ENCODE data around the gene ITPA. TPM values are rescaled to one million over a fixed set of nuclear protein-coding genes. Genes with fewer than 3 reads are reported as not detected.
A peak's percentile ranks its signal among the peaks of the same experiment; 100 is the strongest.

Gene ITPA
- total RNA-seq, 1 experiment from 2014 or later: 104 TPM

- TF ChIP-seq FOXP1 (CRISPR knock-in tag; IDR thresholded peaks at IDR 0.05; ENCODE audit: borderline replicate concordance): 0 out of 2 replicates have a peak, but pooled peaks have one; percentile 9
- TF ChIP-seq GABPB1 (CRISPR knock-in tag; IDR thresholded peaks at IDR 0.05): 0 out of 2 replicates have a peak, but pooled peaks have one; percentile 11
- TF ChIP-seq FOXJ3 (CRISPR knock-in tag; IDR thresholded peaks at IDR 0.05; ENCODE audit: borderline replicate concordance): no peak
- no peaks in the 10 kb centered on the region for H3K9me3 Mint-ChIP-seq
- peak overlapping the region; percentile 95 for H3K27ac Mint-ChIP-seq
- ATAC-seq: peak; percentile 8
- no peak for DNase-seq (ENCODE audit: low spot score)
- H3K4me3 Mint-ChIP-seq: peak overlapping the region; percentile 94
- H3K36me3 Mint-ChIP-seq: peaks cover 30% of the 10 kb centered on the region
- no peaks in the 10 kb centered on the region for H3K27me3 Mint-ChIP-seq (ENCODE audit: low read depth)
- ChIA-PET CTCF (interaction anchor here (0.7 to 2.0 kb wide), 5 partner anchors 15 to 172 kb away, joined by 3 to 8 read pairs (median 5); partner anchors contain the start of gene SLC4A11), POLR2A (no interaction called here)
- H3K4me1 Mint-ChIP-seq: peaks cover 9% of the 10 kb centered on the region
Measured at GRCh38 chr20:3203315-3204123, 5.8 kb upstream of the ITPA start.

- Mint-ChIP-seq H3K9me3 (no peaks in the 10 kb centered on the region), H3K36me3 (peaks cover 23% of the 10 kb centered on the region), H3K4me1 (peaks cover 10% of the 10 kb centered on the region), H3K4me3 (peak within 1 kb of the TSS; percentile 94), H3K27ac (peak within 1 kb of the TSS; percentile 95), H3K27me3 (ENCODE audit: low read depth) (no peaks in the 10 kb centered on the region)
- ATAC-seq: peak; percentile 83
- ChIA-PET CTCF (interaction anchor here (0.7 to 2.0 kb wide), 5 partner anchors 15 to 171 kb away, joined by 3 to 8 read pairs (median 5); partner anchors contain the start of gene SLC4A11), POLR2A (no interaction called here)
- DNase-seq (ENCODE audit: low spot score): peak; percentile 90
- TF ChIP-seq USF2 (CRISPR knock-in tag; IDR thresholded peaks at IDR 0.05): no peak
- TF ChIP-seq MAX (CRISPR knock-in tag; IDR thresholded peaks at IDR 0.05): peak; percentile 84
- TF ChIP-seq SMAD4 (CRISPR knock-in tag; IDR thresholded peaks at IDR 0.05): no peak
- peak; percentile 69 for TF ChIP-seq GABPB1 (CRISPR knock-in tag; IDR thresholded peaks at IDR 0.05)
- no peak for TF ChIP-seq ELF4 (CRISPR knock-in tag; IDR thresholded peaks at IDR 0.05; ENCODE audit: low read depth)
- TF ChIP-seq SP1 (CRISPR knock-in tag; conservative IDR thresholded peaks at IDR 0.05): peak; percentile 77
- TF ChIP-seq HMGXB4 (CRISPR knock-in tag; IDR thresholded peaks at IDR 0.05): peak; percentile 58; the same call in 1 of the 2 replicates
- peak; percentile 51; the same call in 1 of the 2 replicates for TF ChIP-seq PRDM15 (CRISPR knock-in tag; IDR thresholded peaks at IDR 0.05)
- peak; percentile 74 for TF ChIP-seq E2F5 (CRISPR knock-in tag; IDR thresholded peaks at IDR 0.05)
- 0 out of 2 replicates have a peak, but pooled peaks have one; percentile 70 for TF ChIP-seq CBFB (CRISPR knock-in tag; IDR thresholded peaks at IDR 0.05; ENCODE audit: low read depth)
- TF ChIP-seq FOXK1 (CRISPR knock-in tag; IDR thresholded peaks at IDR 0.05): 0 out of 2 replicates have a peak, but pooled peaks have one; percentile 27
- no peak for TF ChIP-seq ERG (CRISPR knock-in tag; IDR thresholded peaks at IDR 0.05)
- TF ChIP-seq PREB (CRISPR knock-in tag; IDR thresholded peaks at IDR 0.05; ENCODE audit: borderline replicate concordance): 0 out of 2 replicates have a peak, but pooled peaks have one; percentile 16
- peak; percentile 68 for TF ChIP-seq ARID4B (CRISPR knock-in tag; IDR thresholded peaks at IDR 0.05; ENCODE audit: borderline replicate concordance)
Measured at GRCh38 chr20:3204124-3204794, 5.0 kb upstream of the ITPA start, which contains the start of gene DDRGK1. Gene DDRGK1, minus strand, starts transcription at chr20:3204682. Its CDS starts 55 bp downstream, at chr20:3204627.
